MM.1S (cell line): ENCODE measurements around the gene SDHB.

Source experiments
- DNase-seq: peaks from one replicate; pipeline ENCODE4 v3.0.0-alpha.2; 2015
- H2AFZ ChIP-seq: fragments of 300-600 bp; sonication (generic); 2 replicates; pipeline ENCODE4 v1.6.0; 2016; ENCODE audit warnings: antibody characterized with exemption, low read length
- H3F3A ChIP-seq: fragments of 300-600 bp; sonication (generic); 2 replicates; pipeline ENCODE4 v1.6.1; 2016; ENCODE audit warnings: mild to moderate bottlenecking, antibody characterized with exemption, low read length, moderate library complexity, mixed read lengths; ENCODE audit not compliant: insufficient read depth
- H3K27ac ChIP-seq: fragments of 300-600 bp; sonication (generic); 2 replicates; pipeline ENCODE4 v1.5.1; 2016; ENCODE audit warnings: mild to moderate bottlenecking, low read length
- H3K27me3 ChIP-seq: fragments of 300-600 bp; sonication (generic); replicated peaks from 2 replicates; pipeline ENCODE4 v1.6.0; 2016; ENCODE audit warnings: low read length; ENCODE audit not compliant: insufficient read depth
- H3K36me3 ChIP-seq: fragments of 300-600 bp; sonication (generic); replicated peaks from 2 replicates; pipeline ENCODE4 v1.6.1; 2016; ENCODE audit warnings: mild to moderate bottlenecking, low read length, mixed read lengths; ENCODE audit not compliant: insufficient read depth
- H3K4me1 ChIP-seq: fragments of 300-600 bp; sonication (generic); 2 replicates; pipeline ENCODE4 v1.6.1; 2016; ENCODE audit warnings: low read length, mixed read lengths
- H3K4me2 ChIP-seq: fragments of 300-600 bp; sonication (generic); 2 replicates; pipeline ENCODE4 v1.6.0; 2016; ENCODE audit warnings: low read depth, low read length
- H3K4me3 ChIP-seq: fragments of 300-600 bp; sonication (generic); 2 replicates; pipeline ENCODE4 v1.5.1; 2016; ENCODE audit warnings: low read length, mixed read lengths
- H3K79me2 ChIP-seq: fragments of 300-600 bp; sonication (generic); 2 replicates; pipeline ENCODE4 v1.6.1; 2016; ENCODE audit warnings: mixed run types, low read length, mixed read lengths
- H3K9ac ChIP-seq: fragments of 300-600 bp; sonication (generic); 2 replicates; pipeline ENCODE4 v1.6.1; 2016; ENCODE audit warnings: low read length, mixed read lengths
- H3K9me2 ChIP-seq: fragments of 300-600 bp; sonication (generic); replicated peaks from 2 replicates; pipeline ENCODE4 v1.6.1; 2016; ENCODE audit warnings: mild to moderate bottlenecking, low read length, mixed read lengths; ENCODE audit not compliant: insufficient read depth
- H3K9me3 ChIP-seq: fragments of 300-600 bp; sonication (generic); replicated peaks from 2 replicates; pipeline ENCODE4 v1.6.1; 2016; ENCODE audit warnings: mild to moderate bottlenecking, low read length, mixed read lengths; ENCODE audit not compliant: insufficient read depth
- H4K20me1 ChIP-seq: fragments of 300-600 bp; sonication (generic); 2 replicates; pipeline ENCODE4 v1.6.1; 2016; ENCODE audit warnings: mild to moderate bottlenecking, low read length, moderate library complexity, mixed read lengths; ENCODE audit not compliant: insufficient read depth
- EZH2 ChIP-seq: fragments of 300-600 bp; sonication (generic); optimal IDR thresholded peaks from 2 replicates; pipeline ENCODE3; 2017; ENCODE audit warnings: low read depth, mild to moderate bottlenecking, antibody characterized with exemption, low read length, mixed read lengths
- EZH2phosphoT487 ChIP-seq: fragments of 300-600 bp; sonication (generic); IDR thresholded peaks from 2 replicates; pipeline ENCODE4 v1.6.1; 2018; ENCODE audit warnings: antibody characterized with exemption, low read length
- TF ChIP-seq, protein P1 (sequence below): fragments of 300-600 bp; sonication (generic); IDR thresholded peaks from 2 replicates; pipeline ENCODE4 v1.5.1; 2016; ENCODE audit warnings: antibody characterized with exemption, low read length, mixed read lengths

SDHB gene

GRCh38 chr1:17069452-17070162 is 15.8 kb upstream of the SDHB start:
- Histone ChIP-seq H2AFZ (no peak overlapping the region), H3K27ac (no peak overlapping the region), H3K9me2 (no peaks in the 10 kb centered on the region), H3K27me3 (peaks cover 90% of the 10 kb centered on the region), H3K9ac (no peak overlapping the region), H3K9me3 (no peaks in the 10 kb centered on the region), H3K4me3 (no peak overlapping the region), H3K4me2 (no peak overlapping the region), H3F3A (no peaks in the 10 kb centered on the region), H3K4me1 (no peaks in the 10 kb centered on the region), H4K20me1 (no peaks in the 10 kb centered on the region), H3K36me3 (no peaks in the 10 kb centered on the region), H3K79me2 (no peaks in the 10 kb centered on the region)
- TF ChIP-seq EZH2 (no peak), EZH2phosphoT487 (no peak)
- DNase-seq = no peak

DNA sequence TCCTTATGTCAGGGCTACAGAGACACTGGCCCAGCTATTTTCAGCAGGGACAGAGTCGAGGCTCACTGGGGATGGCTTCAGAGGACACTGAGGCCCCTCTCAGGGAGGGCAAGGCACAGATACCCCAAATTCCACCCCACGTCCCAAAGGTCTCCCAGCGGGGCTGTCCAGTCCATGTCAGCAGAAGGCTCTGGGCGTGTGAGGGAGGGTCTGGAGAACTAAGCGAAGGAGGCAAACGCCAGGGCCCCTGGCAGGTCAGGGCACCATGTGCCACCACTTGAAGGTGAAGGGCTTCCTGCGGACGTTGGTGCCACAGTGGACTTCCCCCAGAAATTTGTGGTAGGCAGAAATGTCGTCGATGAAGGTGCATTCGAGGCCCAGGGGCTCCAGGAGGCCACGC is 15.0 kb upstream of the SDHB start:
- H3K36me3 ChIP-seq = no peaks in the 10 kb centered on the region
- no peak for DNase-seq
- no peaks in the 10 kb centered on the region for H3K9me2 ChIP-seq
- H4K20me1 ChIP-seq = no peaks in the 10 kb centered on the region
- H3K4me2 ChIP-seq = no peak overlapping the region
- no peak overlapping the region for H2AFZ ChIP-seq
- no peaks in the 10 kb centered on the region for H3F3A ChIP-seq
- no peaks in the 10 kb centered on the region for H3K79me2 ChIP-seq
- TF ChIP-seq, protein P1, sequence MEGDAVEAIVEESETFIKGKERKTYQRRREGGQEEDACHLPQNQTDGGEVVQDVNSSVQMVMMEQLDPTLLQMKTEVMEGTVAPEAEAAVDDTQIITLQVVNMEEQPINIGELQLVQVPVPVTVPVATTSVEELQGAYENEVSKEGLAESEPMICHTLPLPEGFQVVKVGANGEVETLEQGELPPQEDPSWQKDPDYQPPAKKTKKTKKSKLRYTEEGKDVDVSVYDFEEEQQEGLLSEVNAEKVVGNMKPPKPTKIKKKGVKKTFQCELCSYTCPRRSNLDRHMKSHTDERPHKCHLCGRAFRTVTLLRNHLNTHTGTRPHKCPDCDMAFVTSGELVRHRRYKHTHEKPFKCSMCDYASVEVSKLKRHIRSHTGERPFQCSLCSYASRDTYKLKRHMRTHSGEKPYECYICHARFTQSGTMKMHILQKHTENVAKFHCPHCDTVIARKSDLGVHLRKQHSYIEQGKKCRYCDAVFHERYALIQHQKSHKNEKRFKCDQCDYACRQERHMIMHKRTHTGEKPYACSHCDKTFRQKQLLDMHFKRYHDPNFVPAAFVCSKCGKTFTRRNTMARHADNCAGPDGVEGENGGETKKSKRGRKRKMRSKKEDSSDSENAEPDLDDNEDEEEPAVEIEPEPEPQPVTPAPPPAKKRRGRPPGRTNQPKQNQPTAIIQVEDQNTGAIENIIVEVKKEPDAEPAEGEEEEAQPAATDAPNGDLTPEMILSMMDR = no peak
- TF ChIP-seq EZH2phosphoT487 = no peak
- no peak for TF ChIP-seq EZH2
- H3K4me3 ChIP-seq = no peak overlapping the region
- H3K27ac ChIP-seq = no peak overlapping the region
- H3K27me3 ChIP-seq = peaks cover 98% of the 10 kb centered on the region
- H3K9me3 ChIP-seq = no peaks in the 10 kb centered on the region
- H3K9ac ChIP-seq = no peak overlapping the region
- no peaks in the 10 kb centered on the region for H3K4me1 ChIP-seq

- no peak overlapping the region for H2AFZ ChIP-seq
- no peak overlapping the region for H3K4me2 ChIP-seq
- H3K4me1 ChIP-seq = no peaks in the 10 kb centered on the region
- H3K27me3 ChIP-seq = peaks cover 99% of the 10 kb centered on the region
- H3K9me2 ChIP-seq = no peaks in the 10 kb centered on the region
- no peaks in the 10 kb centered on the region for H3K9me3 ChIP-seq
- DNase-seq = no peak
- no peaks in the 10 kb centered on the region for H3K79me2 ChIP-seq
- no peaks in the 10 kb centered on the region for H3F3A ChIP-seq
- no peaks in the 10 kb centered on the region for H4K20me1 ChIP-seq
- H3K36me3 ChIP-seq = no peaks in the 10 kb centered on the region
- H3K4me3 ChIP-seq = no peak overlapping the region
- no peak for TF ChIP-seq EZH2phosphoT487
- TF ChIP-seq, protein P1 = no peak
- TF ChIP-seq EZH2 = no peak
- H3K9ac ChIP-seq = no peak overlapping the region
- H3K27ac ChIP-seq = no peak overlapping the region
Measured at GRCh38 chr1:17067465-17068240, 13.8 kb upstream of the SDHB start.

- Histone ChIP-seq H3K27me3 (peaks cover 99% of the 10 kb centered on the region), H3K9ac (no peak overlapping the region), H3F3A (no peaks in the 10 kb centered on the region), H3K27ac (no peak overlapping the region), H3K4me2 (no peak overlapping the region), H3K4me3 (no peak overlapping the region), H3K79me2 (no peaks in the 10 kb centered on the region), H2AFZ (no peak overlapping the region), H3K9me3 (no peaks in the 10 kb centered on the region), H3K9me2 (no peaks in the 10 kb centered on the region), H3K36me3 (no peaks in the 10 kb centered on the region), H4K20me1 (no peaks in the 10 kb centered on the region), H3K4me1 (no peaks in the 10 kb centered on the region)
- no peak for DNase-seq
- TF ChIP-seq, protein P1 = no peak
- TF ChIP-seq EZH2phosphoT487 = no peak
- TF ChIP-seq EZH2 = no peak
Measured at GRCh38 chr1:17067069-17067426, 13.2 kb upstream of the SDHB start.
